H1 (cell line): ENCODE data around the gene SEPTIN5. TPM values are rescaled to one million over a fixed set of nuclear protein-coding genes. Genes with fewer than 3 reads are reported as not detected.

Experiments used
- CTCF ChIA-PET: fragments of 300-600 bp; sonication (Branson Sonifier 250); formaldehyde crosslinking; loops from one replicate; lab custom pipeline; 2021; ENCODE audit not compliant: partially characterized antibody; lab: Charles Lee
- POLR2A ChIA-PET: fragments of 300-600 bp; sonication (Branson Sonifier 250); formaldehyde crosslinking; loops from one replicate; lab custom pipeline; 2021; ENCODE audit warnings: inconsistent platforms; ENCODE audit not compliant: partially characterized antibody; lab: Charles Lee
- DNase-seq, 2 experiments: peaks; one replicate each; pipeline versions ENCODE4 v3.0.0 to v3.0.0-alpha.2; 2010 to 2022; ENCODE audit warnings: low spot score in 2 of 2, low read depth in 1 of 2, mixed read lengths in 1 of 2
- FAIRE-seq: peaks from 2 replicates; lab custom pipeline; 2011; peaks lifted over from hg19 to GRCh38; lab: Jason Lieb, UNC
- H2AFZ ChIP-seq: 2 replicates; pipeline ENCODE4 v1.8.1; 2012; ENCODE audit warnings: low read length, inconsistent platforms
- H2AK5ac ChIP-seq: 2 replicates; pipeline ENCODE4 v1.6.1; 2013; ENCODE audit warnings: low read depth, low read length
- H2BK120ac ChIP-seq: replicated peaks from 2 replicates; pipeline ENCODE3; 2013; ENCODE audit warnings: low read depth, low read length, inconsistent platforms
- H2BK12ac ChIP-seq: 2 replicates; pipeline ENCODE4 v1.6.1; 2013; ENCODE audit warnings: low read depth, low read length
- H2BK15ac ChIP-seq: 2 replicates; pipeline ENCODE4 v1.6.1; 2013; ENCODE audit warnings: low read length
- H2BK20ac ChIP-seq: 2 replicates; pipeline ENCODE4 v1.6.1; 2013; ENCODE audit warnings: low read length
- H2BK5ac ChIP-seq: 2 replicates; pipeline ENCODE4 v1.6.1; 2013; ENCODE audit warnings: low read depth, low read length
- H3K14ac ChIP-seq: 2 replicates; pipeline ENCODE4 v1.6.1; 2013; ENCODE audit warnings: inconsistent platforms; ENCODE audit not compliant: insufficient read length
- H3K18ac ChIP-seq: 2 replicates; pipeline ENCODE4 v1.6.1; 2013; ENCODE audit warnings: low read length; ENCODE audit errors: extremely low read depth
- H3K23ac ChIP-seq: 2 replicates; pipeline ENCODE4 v1.6.1; 2013; ENCODE audit warnings: inconsistent platforms; ENCODE audit not compliant: insufficient read length
- H3K23me2 ChIP-seq: 2 replicates; pipeline ENCODE4 v1.6.1; 2013; ENCODE audit warnings: low read depth, low read length
- H3K27ac ChIP-seq: 2 replicates; pipeline ENCODE4 v1.6.1; 2011; ENCODE audit warnings: low read depth, low read length, inconsistent platforms
- H3K27me3 ChIP-seq, 4 experiments: replicated peaks in 1 of 4; 1 replicate in 1 of 4; 2 replicates in 3 of 4; pipeline versions ENCODE4 v1.6.1 to v1.8.1; 2011 to 2013; ENCODE audit warnings: low read length in 3 of 4, mild to moderate bottlenecking in 3 of 4, inconsistent platforms in 2 of 4, mixed read lengths in 2 of 4, moderate library complexity in 1 of 4; ENCODE audit not compliant: control insufficient read depth in 3 of 4, insufficient read depth in 3 of 4; ENCODE audit errors: extremely low read depth in 1 of 4
- H3K36me3 ChIP-seq, 4 experiments: 2 replicates each; pipeline versions ENCODE4 v1.6.1 to v1.8.1; 2011 to 2013; ENCODE audit warnings: mild to moderate bottlenecking in 4 of 4, low read length in 3 of 4, moderate library complexity in 2 of 4, control low read depth in 1 of 4, inconsistent platforms in 1 of 4; ENCODE audit not compliant: insufficient read depth in 4 of 4, control insufficient read depth in 2 of 4
- H3K4ac ChIP-seq: replicated peaks from 2 replicates; pipeline ENCODE3; 2013; ENCODE audit warnings: low read length, low read depth, mixed read lengths, inconsistent platforms; ENCODE audit not compliant: insufficient read length
- H3K4me1 ChIP-seq, 4 experiments: replicated peaks in 1 of 4; 1 replicate in 1 of 4; 2 replicates in 3 of 4; pipeline versions ENCODE4 v1.6.1 to v1.8.1; 2011 to 2013; ENCODE audit warnings: low read length in 3 of 4, inconsistent platforms in 2 of 4, mixed read lengths in 1 of 4; ENCODE audit not compliant: insufficient read depth in 4 of 4, control insufficient read depth in 3 of 4
- H3K4me2 ChIP-seq, 2 experiments: 2 replicates each; pipeline versions ENCODE4 v1.6.1 to v1.8.1; 2011 to 2013; ENCODE audit warnings: low read depth in 2 of 2, low read length in 2 of 2, control low read depth in 1 of 2, inconsistent platforms in 1 of 2, mild to moderate bottlenecking in 1 of 2; ENCODE audit not compliant: insufficient read depth in 1 of 2
- H3K4me3 ChIP-seq, 4 experiments: fragments of 200-600, 300-600 bp in 1 of 4; sonication (generic), shearing (Covaris generic), sonication (Bioruptor Twin) in 1 of 4; 2 replicates each; pipeline versions ENCODE4 v1.5.1 to v1.8.1; 2011 to 2016; ENCODE audit warnings: low read length in 4 of 4, low read depth in 3 of 4, control low read depth in 2 of 4, inconsistent platforms in 2 of 4, mild to moderate bottlenecking in 2 of 4, mixed read lengths in 1 of 4, moderate library complexity in 1 of 4; ENCODE audit not compliant: insufficient read depth in 2 of 4; ENCODE audit errors: extremely low read depth in 1 of 4
- H3K56ac ChIP-seq: replicated peaks from 2 replicates; pipeline ENCODE3; 2013; ENCODE audit warnings: low read depth, mild to moderate bottlenecking, mixed read lengths, low read length, inconsistent platforms; ENCODE audit not compliant: insufficient read length
- H3K79me1 ChIP-seq: 2 replicates; pipeline ENCODE4 v1.6.1; 2013; ENCODE audit warnings: low read depth, low read length, control low read depth
- H3K79me2 ChIP-seq, 2 experiments: 2 replicates each; pipeline versions ENCODE4 v1.6.1 to v1.8.1; 2012 to 2013; ENCODE audit warnings: low read length in 2 of 2, mild to moderate bottlenecking in 2 of 2, inconsistent platforms in 1 of 2; ENCODE audit not compliant: insufficient read depth in 2 of 2, control insufficient read depth in 1 of 2
- H3K9ac ChIP-seq, 4 experiments: replicated peaks in 1 of 4; 1 replicate in 1 of 4; 2 replicates in 3 of 4; pipeline versions ENCODE4 v1.6.1 to v1.8.1; 2011 to 2013; ENCODE audit warnings: low read depth in 3 of 4, low read length in 3 of 4, control low read depth in 2 of 4, mild to moderate bottlenecking in 2 of 4, moderate library complexity in 2 of 4, inconsistent platforms in 1 of 4; ENCODE audit errors: extremely low read depth in 1 of 4
- H3K9me3 ChIP-seq, 2 experiments: 2 replicates each; pipeline versions ENCODE4 v1.6.1 to v1.8.1; 2012 to 2013; ENCODE audit warnings: mild to moderate bottlenecking in 2 of 2, moderate library complexity in 2 of 2, control low read depth in 1 of 2, inconsistent platforms in 1 of 2, low read depth in 1 of 2, low read length in 1 of 2, mixed read lengths in 1 of 2; ENCODE audit not compliant: insufficient read depth in 2 of 2
- H4K20me1 ChIP-seq, 2 experiments: replicated peaks in 1 of 2; 2 replicates each; pipeline versions ENCODE3 to v1.8.1; 2011 to 2013; ENCODE audit warnings: inconsistent platforms in 2 of 2, low read length in 2 of 2, mild to moderate bottlenecking in 1 of 2; ENCODE audit not compliant: insufficient read depth in 2 of 2, control insufficient read depth in 1 of 2
- H4K5ac ChIP-seq: 2 replicates; pipeline ENCODE4 v1.6.1; 2013; ENCODE audit warnings: low read length, low read depth, mixed read lengths, inconsistent platforms; ENCODE audit not compliant: insufficient read length
- H4K8ac ChIP-seq: 2 replicates; pipeline ENCODE4 v1.8.0; 2013; ENCODE audit warnings: mild to moderate bottlenecking, moderate library complexity, low read length, inconsistent platforms; ENCODE audit not compliant: insufficient read depth; ENCODE audit errors: extremely low read depth
- H4K91ac ChIP-seq: replicated peaks from 2 replicates; pipeline ENCODE3; 2013; ENCODE audit warnings: low read length, mixed read lengths, inconsistent platforms; ENCODE audit not compliant: insufficient read length
- CHD1 ChIP-seq: IDR thresholded peaks from 2 replicates; pipeline ENCODE4 v1.6.1; 2012; ENCODE audit warnings: low read depth, low read length, improper control_type of control experiment
- KDM1A ChIP-seq: fragments of 200-600, 300-600 bp; sonication (generic); IDR thresholded peaks from 2 replicates; pipeline ENCODE4 v1.7.1; 2016; ENCODE audit warnings: mild to moderate bottlenecking, low read length, borderline replicate concordance
- WGBS, 2 experiments: shearing (Covaris generic) in 1 of 2; methylation state at CpG; one replicate each; pipeline versions ENCODE4 v1.1.6 to v1.1.7; 2013 to 2015; ENCODE audit warnings: low lambda C conversion rate in 2 of 2, mixed read lengths in 2 of 2, inconsistent platforms in 1 of 2, low coverage in 1 of 2, missing lambda C conversion rate in 1 of 2; ENCODE audit not compliant: insufficient replicate concordance in 2 of 2, insufficient coverage in 1 of 2, insufficient read length in 1 of 2; ENCODE audit errors: extremely low coverage in 1 of 2, missing lambda C conversion rate in 1 of 2; 5-methylcytosine and 5-hydroxymethylcytosine counted together
- polyA plus RNA-seq, 7 experiments: library from polyadenylated mRNA; depleted of rRNA in 3 of 7; stranded (reverse) in 5 of 7; unstranded in 2 of 7; fragments of >200 nt in 5 of 7; fragments of 200-250 nt in 2 of 7; gene quantifications; 1 replicate in 5 of 7; 2 replicates in 1 of 7; 4 replicates in 1 of 7; pipeline versions ENCODE4 v1.2.1 to v1.2.3, GENCODE V29; 2011 to 2013; ENCODE audit warnings: missing spikeins in 2 of 7, mixed read lengths in 2 of 7
- total RNA-seq: library from RNA; stranded (reverse); fragmentation: NEBNext Ultra II Directional; extraction: Animal tissue kit (Norgen Biotek cat#: 25700); gene quantifications from 2 replicates; pipeline ENCODE4 v1.2.1, GENCODE V29; 2021

Gene SEPTIN5
- total and polyA plus RNA-seq, 2 of the 8 experiments (the other 6 are each of a cell fraction or from before 2014, with no cell fraction given), result 6.0 to 8.6 TPM

DNA sequence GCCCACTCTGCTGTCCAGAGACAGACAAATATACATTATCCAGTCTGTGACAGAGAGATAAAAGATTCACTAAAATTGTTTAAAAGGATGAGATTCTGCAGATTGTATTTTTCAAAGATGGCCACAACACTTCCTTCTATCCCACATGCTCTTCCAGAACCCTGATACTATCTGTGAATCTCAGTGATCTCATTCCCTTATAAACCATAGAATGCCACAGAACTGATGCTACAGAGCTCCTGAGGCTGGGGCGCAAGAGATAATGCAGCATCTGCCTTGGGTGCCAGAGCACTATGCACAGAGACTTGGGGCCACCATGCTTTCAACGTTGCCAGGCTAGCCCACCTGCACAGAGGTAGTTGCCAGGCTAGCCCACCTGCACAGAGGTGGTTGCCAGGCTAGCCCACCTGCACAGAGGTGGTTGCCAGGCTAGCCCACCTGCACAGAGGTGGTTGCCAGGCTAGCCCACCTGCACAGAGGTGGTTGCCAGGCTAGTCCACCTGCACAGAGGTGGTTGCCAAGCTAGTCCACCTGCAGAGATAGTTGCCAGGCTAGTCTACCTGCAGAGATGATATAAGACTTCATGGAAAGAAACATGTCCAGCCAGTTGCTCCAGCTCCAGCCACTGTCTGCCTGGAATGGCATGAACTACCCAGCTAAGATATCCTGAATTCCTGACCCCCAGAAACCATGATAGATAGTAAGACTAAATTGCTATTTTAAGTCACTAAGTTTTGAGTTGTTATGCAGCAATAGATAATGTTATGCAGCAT lies 17.6 kb upstream of the SEPTIN5 start:
- FAIRE-seq (no peak), DNase-seq (no peak)
- WGBS, 2 experiments, result 82% methylated on average over 2 of the region's 2 CpGs; no CpG with 5 or more reads in 1 of the 2 experiments
- no peak overlapping the region for H3K18ac ChIP-seq
- no peak overlapping the region for H4K5ac ChIP-seq
- H3K4ac ChIP-seq, result peak overlapping the region; percentile 69
- H2AFZ ChIP-seq, result no peak overlapping the region
- POLR2A ChIA-PET, result interaction anchor here (1.1 kb wide), 1 partner anchor 9 kb away, joined by 5 read pairs; no protein-coding TSS in a partner anchor
- H4K91ac ChIP-seq, result peak overlapping the region; percentile 93
- no peak overlapping the region for H2BK12ac ChIP-seq
- no peaks in the 10 kb centered on the region for H3K79me1 ChIP-seq
- H2BK5ac ChIP-seq, result no peak overlapping the region
- H3K9me3 ChIP-seq, result no peaks in the 10 kb centered on the region
- no peak overlapping the region for H3K4me2 ChIP-seq
- CTCF ChIA-PET, result interaction anchor here (0.7 to 2.5 kb wide), 10 partner anchors 8 to 329 kb away, joined by 3 to 20 read pairs (median 4); no protein-coding TSS in a partner anchor
- no peaks in the 10 kb centered on the region for H4K20me1 ChIP-seq
- H3K4me3 ChIP-seq, result no peak overlapping the region
- no peak overlapping the region for H4K8ac ChIP-seq
- H2BK15ac ChIP-seq, result no peak overlapping the region
- H2BK120ac ChIP-seq, result no peak overlapping the region
- no peaks in the 10 kb centered on the region for H3K27me3 ChIP-seq
- H3K27ac ChIP-seq, result no peak overlapping the region
- no peaks in the 10 kb centered on the region for H3K79me2 ChIP-seq
- H3K23ac ChIP-seq, result no peak overlapping the region
- no peak overlapping the region for H3K56ac ChIP-seq
- peaks cover 0 to 3% (median 2%) of the 10 kb centered on the region in 4 experiments; a peak in 6 of 7 replicates for H3K4me1 ChIP-seq
- H3K14ac ChIP-seq, result no peak overlapping the region
- no peak overlapping the region for H3K9ac ChIP-seq
- peak; percentile 65; the same call in 1 of the 2 replicates for TF ChIP-seq KDM1A
- no peak for TF ChIP-seq CHD1
- 0 out of 2 replicates have a peak overlapping the region, but pooled peaks have one; percentile 43 for H2BK20ac ChIP-seq
- H3K36me3 ChIP-seq, result no peaks in the 10 kb centered on the region
- no peak overlapping the region for H2AK5ac ChIP-seq
- no peaks in the 10 kb centered on the region for H3K23me2 ChIP-seq
